ENCODE results near the gene TMEM141.

Gene TMEM141

DNA sequence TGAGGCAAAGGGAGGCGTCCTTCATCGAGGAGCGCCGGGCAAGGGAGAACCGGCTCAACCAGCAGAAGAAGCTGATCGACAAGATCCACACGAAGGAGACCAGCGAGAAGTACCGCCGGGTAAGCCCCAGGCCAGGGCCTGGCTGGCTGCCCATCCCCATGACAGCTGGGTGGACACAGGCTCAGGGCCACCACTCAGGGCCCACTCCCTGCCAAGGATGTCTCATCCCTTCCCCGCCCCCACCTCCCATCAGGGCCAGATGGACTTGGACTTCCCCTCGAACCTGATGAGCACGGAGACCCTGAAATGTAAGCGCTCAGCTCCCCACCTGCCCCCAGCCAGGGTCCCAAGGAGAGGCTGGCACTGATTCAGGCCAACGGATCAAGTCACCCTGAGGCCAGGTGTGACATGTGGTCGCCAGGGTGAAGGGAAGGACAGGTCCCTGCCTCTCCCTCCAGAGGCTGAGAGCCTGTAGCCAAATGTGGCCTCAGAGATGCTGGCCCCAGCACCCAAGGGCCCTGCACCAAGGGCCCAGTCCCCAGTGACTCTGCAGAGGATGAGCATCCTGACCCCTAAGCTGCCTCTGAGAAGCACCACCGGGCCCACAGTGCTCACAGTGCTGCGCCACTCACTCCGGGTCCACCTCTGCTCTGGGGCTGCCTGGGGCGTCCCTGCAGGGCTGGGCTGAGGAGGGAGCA is 13.5 kb downstream of the TMEM141 start:
- no peak for DNase-seq (ENCODE audit: low read depth, low spot score)
- no peak overlapping the region for H3K4me3 ChIP-seq (ENCODE audit: low read depth, low read length)
- ChIA-PET CTCF (interaction anchor here (7.1 kb wide), 1 partner anchor 12 kb away, joined by 69 read pairs; the partner anchor contains the start of gene TMEM141), POLR2A (no interaction called here)
- TF ChIP-seq, protein P1, sequence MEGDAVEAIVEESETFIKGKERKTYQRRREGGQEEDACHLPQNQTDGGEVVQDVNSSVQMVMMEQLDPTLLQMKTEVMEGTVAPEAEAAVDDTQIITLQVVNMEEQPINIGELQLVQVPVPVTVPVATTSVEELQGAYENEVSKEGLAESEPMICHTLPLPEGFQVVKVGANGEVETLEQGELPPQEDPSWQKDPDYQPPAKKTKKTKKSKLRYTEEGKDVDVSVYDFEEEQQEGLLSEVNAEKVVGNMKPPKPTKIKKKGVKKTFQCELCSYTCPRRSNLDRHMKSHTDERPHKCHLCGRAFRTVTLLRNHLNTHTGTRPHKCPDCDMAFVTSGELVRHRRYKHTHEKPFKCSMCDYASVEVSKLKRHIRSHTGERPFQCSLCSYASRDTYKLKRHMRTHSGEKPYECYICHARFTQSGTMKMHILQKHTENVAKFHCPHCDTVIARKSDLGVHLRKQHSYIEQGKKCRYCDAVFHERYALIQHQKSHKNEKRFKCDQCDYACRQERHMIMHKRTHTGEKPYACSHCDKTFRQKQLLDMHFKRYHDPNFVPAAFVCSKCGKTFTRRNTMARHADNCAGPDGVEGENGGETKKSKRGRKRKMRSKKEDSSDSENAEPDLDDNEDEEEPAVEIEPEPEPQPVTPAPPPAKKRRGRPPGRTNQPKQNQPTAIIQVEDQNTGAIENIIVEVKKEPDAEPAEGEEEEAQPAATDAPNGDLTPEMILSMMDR (IDR thresholded peaks at IDR 0.05; ENCODE audit: insufficient read depth, low read length, missing control alignments) = no peak

DNA sequence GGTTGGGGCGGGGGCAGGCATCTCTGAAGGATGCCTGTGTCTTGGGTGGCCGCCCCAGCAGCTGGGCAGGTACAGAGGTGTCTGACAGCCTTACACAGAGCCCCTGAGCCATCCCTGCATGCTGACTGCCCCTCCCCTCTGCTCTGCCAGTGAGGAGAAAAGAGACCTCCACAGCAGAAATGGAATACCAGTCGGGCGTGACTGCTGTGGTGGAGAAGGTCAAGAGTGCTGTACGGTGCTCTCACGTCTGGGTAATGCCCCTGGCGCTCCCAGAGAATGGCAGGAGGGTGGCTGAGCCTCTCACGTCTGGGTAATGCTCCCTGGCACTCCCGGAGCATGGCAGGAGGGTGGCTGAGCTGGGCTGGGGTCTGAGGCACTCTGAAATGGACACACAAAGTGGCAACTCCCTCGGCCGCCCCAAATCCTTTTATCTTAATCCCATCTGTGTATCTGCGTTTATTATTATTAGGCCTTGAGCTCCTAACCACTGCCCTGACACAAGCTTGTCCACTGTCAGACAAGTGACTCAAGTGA is 14.1 kb downstream of the TMEM141 start:
- CTCF ChIA-PET = interaction anchor here (1.5 to 7.1 kb wide), 2 partner anchors 13 to 38 kb away, joined by 5 to 69 read pairs; partner anchors contain the start of genes AJM1 and TMEM141
- H3K4me3 ChIP-seq (ENCODE audit: low read depth, low read length) = no peak overlapping the region
- no peak for DNase-seq (ENCODE audit: low read depth, low spot score)
- TF ChIP-seq, protein P1 (IDR thresholded peaks at IDR 0.05; ENCODE audit: insufficient read depth, low read length, missing control alignments) = no peak
- POLR2A ChIA-PET = interaction anchor here (0.6 kb wide), 1 partner anchor 437 kb away, joined by 3 read pairs; no protein-coding TSS in a partner anchor

DNA sequence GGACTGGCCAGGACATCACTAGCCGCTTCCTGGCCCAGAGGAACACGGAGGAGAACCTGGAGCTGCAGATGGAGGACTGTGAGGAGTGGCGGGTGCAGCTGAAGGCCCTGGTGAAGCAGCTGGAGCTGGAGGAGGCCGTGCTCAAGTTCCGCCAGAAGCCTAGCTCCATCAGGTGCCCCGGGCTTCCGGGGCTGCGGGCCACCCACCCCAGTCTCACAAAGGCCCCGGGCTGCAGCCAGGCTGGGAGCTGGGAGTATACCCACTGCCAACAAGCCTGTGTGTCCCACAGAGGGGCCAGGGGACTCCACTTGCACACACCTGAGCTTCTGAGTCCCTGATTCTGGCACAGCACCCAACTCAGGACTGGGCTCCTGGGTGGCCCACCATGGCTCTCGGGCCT is 14.9 kb downstream of the TMEM141 start:
- H3K4me3 ChIP-seq (ENCODE audit: low read depth, low read length) = no peak overlapping the region
- POLR2A ChIA-PET = interaction anchor here (0.6 to 1.4 kb wide), 2 partner anchors 43 to 437 kb away, joined by 3 read pairs; no protein-coding TSS in a partner anchor
- CTCF ChIA-PET = interaction anchor here (1.5 to 7.1 kb wide), 3 partner anchors 14 to 37 kb away, joined by 5 to 69 read pairs (median 5); partner anchors contain the start of genes AJM1 and TMEM141

DNA sequence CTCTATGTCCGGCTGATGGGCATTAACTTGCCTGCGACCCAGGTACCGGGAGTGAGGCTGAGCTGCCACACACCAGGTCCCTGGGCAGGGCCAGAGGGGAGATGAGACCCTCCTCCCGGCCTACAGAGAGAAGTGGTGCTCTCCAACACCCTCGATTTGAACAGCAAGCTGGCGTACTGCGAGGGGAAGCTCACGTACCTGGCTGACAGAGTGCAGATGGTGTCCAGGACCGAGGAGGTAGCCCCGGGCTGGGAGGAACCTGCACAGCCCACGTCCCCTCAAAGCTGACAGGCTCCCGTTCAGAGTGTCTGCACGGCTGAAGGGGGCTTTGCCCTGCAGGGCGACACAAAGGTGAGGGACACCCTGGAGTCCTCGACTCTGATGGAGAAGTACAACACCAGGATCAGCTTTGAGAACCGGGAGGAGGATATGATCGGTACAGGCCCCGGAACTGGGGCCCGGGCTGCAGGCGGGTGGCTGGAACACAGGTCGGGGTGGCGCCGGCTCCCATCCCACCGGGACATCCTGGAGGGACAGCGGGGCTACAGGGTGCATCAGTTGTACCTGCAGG is 15.6 kb downstream of the TMEM141 start:
- TF ChIP-seq, protein P1 (IDR thresholded peaks at IDR 0.05; ENCODE audit: insufficient read depth, low read length, missing control alignments) = no peak
- ChIA-PET POLR2A (interaction anchor here (0.8 to 1.4 kb wide), 2 partner anchors 19 to 42 kb away, joined by 3 read pairs; no protein-coding TSS in a partner anchor), CTCF (interaction anchor here (1.2 to 7.1 kb wide), 7 partner anchors 14 to 240 kb away, joined by 3 to 69 read pairs (median 5); partner anchors contain the start of genes AJM1 and TMEM141)
- peak overlapping the region; percentile 78 for H3K4me3 ChIP-seq (ENCODE audit: low read depth, low read length)
- DNase-seq (ENCODE audit: low read depth, low spot score) = no peak

More for the DNA sequence above, 14.9 kb downstream of the TMEM141 start:
- TF ChIP-seq, protein P1 (IDR thresholded peaks at IDR 0.05; ENCODE audit: insufficient read depth, low read length, missing control alignments) = no peak
- no peak for DNase-seq (ENCODE audit: low read depth, low spot score)

DNA sequence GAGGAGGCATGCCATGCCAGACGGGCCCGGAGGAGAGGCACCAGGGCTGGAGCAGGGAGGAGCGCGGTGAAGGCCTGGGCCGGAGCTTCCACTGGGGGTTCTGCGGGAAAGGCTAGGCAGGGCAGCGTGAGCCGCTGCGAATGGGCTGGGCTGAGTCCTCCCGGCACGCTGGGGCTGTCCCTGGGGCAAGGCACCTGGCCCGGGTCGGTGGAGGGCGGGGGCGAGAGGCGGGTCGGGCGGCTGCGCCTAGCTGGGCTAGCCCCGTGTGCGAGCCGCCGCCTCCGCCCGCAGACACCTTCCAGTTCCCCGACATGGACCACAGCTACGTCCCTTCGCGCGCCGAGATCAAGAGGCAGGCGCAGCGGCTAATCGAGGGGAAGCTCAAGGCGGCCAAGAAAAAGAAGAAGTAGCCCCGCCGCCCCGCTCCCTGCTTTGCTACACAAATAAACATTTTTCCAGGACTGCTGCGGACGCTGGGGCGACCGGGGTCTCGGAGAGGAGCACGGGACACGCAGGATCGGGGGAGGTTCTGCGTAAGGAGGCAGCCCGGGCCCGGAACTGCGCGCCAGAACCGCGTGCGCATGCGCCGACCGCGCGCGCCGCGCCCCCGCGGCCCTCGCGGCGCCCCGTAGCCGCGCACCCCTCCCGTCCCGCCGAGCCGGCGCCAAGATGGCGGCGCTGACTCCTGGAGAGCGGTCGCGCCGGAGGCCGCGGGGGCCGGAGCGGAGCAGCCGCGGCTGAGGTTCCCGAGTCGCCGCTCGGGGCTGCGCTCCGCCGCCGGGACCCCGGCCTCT is 16.3 kb downstream of the TMEM141 start, which contains the start of gene RABL6:
Gene RABL6 (plus strand): TSS at position 668 of the 794 bp plus-strand sequence. CDS start 249 bp downstream, outside the sequence.
- DNase-seq (ENCODE audit: low read depth, low spot score) = no peak
- ChIA-PET POLR2A (interaction anchor here (0.7 to 1.4 kb wide), 4 partner anchors 19 to 79 kb away, joined by 3 to 4 read pairs (median 3); no protein-coding TSS in a partner anchor), CTCF (interaction anchor here (1.2 to 7.1 kb wide), 7 partner anchors 7 to 240 kb away, joined by 3 to 69 read pairs (median 4); partner anchors contain the start of genes AJM1 and TMEM141)
- peak within 1 kb of the TSS; percentile 78 for H3K4me3 ChIP-seq (ENCODE audit: low read depth, low read length)
- TF ChIP-seq, protein P1 (IDR thresholded peaks at IDR 0.05; ENCODE audit: insufficient read depth, low read length, missing control alignments) = no peak

Measured in AG04449 (cell line).